ENCODE measurements around the gene ARCN1. TPM values are rescaled to one million over a fixed set of nuclear protein-coding genes. Genes with fewer than 3 reads are reported as not detected.

ARCN1 gene
- polyA plus RNA-seq, 1 donor, result 139 TPM

- Histone ChIP-seq H3K27me3 (ENCODE audit: control insufficient read depth, insufficient read depth, low read length) (no peaks in the 10 kb centered on the region), H3K36me3 (ENCODE audit: control insufficient read depth, insufficient read depth, low read length) (peaks cover 12% of the 10 kb centered on the region), H3K9me3 (ENCODE audit: control insufficient read depth, low read depth, low read length) (no peaks in the 10 kb centered on the region), H3K4me1 (ENCODE audit: control insufficient read depth, insufficient read depth, low read length) (peaks cover 48% of the 10 kb centered on the region), H3K4me3 (ENCODE audit: low read length) (peak overlapping the region; percentile 72), H3K27ac (ENCODE audit: low read length) (peak overlapping the region; percentile 14)
- DNase-seq, result peak in 1 of 2 donors; percentile 40
- no CpG with 5 or more reads among the region's 31 CpGs for WGBS (ENCODE audit: insufficient coverage, low lambda C conversion rate)
These were observed 42.0 kb upstream of the ARCN1 start for GRCh38 chr11:118530180-118530682.

- Histone ChIP-seq H3K4me3 (ENCODE audit: low read length) (peak within 1 kb of the TSS; percentile 72), H3K27ac (ENCODE audit: low read length) (peak within 1 kb of the TSS; percentile 78), H3K36me3 (ENCODE audit: control insufficient read depth, insufficient read depth, low read length) (peaks cover 15% of the 10 kb centered on the region), H3K9me3 (ENCODE audit: control insufficient read depth, low read depth, low read length) (no peaks in the 10 kb centered on the region), H3K27me3 (ENCODE audit: control insufficient read depth, insufficient read depth, low read length) (no peaks in the 10 kb centered on the region), H3K4me1 (ENCODE audit: control insufficient read depth, insufficient read depth, low read length) (peaks cover 50% of the 10 kb centered on the region)
- peak; percentile 51 to 88 for DNase-seq
- WGBS (ENCODE audit: insufficient coverage, low lambda C conversion rate), result 0% methylated on average over 1 of the region's 94 CpGs
These were observed 41.3 kb upstream of the ARCN1 start, which contains the start of gene TMEM25 for GRCh38 chr11:118530683-118531596. Gene TMEM25, plus strand, starts transcription at chr11:118531192. Its CDS starts 610 bp downstream, at chr11:118531802.

GRCh38 chr11:118531597-118532084 is 40.6 kb upstream of the ARCN1 start:
- no CpG with 5 or more reads among the region's 12 CpGs for WGBS (ENCODE audit: insufficient coverage, low lambda C conversion rate)
- DNase-seq, result peak in 1 of 2 donors; percentile 37
- Histone ChIP-seq H3K27ac (ENCODE audit: low read length) (peak overlapping the region; percentile 78), H3K9me3 (ENCODE audit: control insufficient read depth, low read depth, low read length) (no peaks in the 10 kb centered on the region), H3K4me3 (ENCODE audit: low read length) (peak overlapping the region; percentile 72), H3K27me3 (ENCODE audit: control insufficient read depth, insufficient read depth, low read length) (no peaks in the 10 kb centered on the region), H3K4me1 (ENCODE audit: control insufficient read depth, insufficient read depth, low read length) (peaks cover 48% of the 10 kb centered on the region), H3K36me3 (ENCODE audit: control insufficient read depth, insufficient read depth, low read length) (peaks cover 15% of the 10 kb centered on the region)

- Histone ChIP-seq H3K4me3 (ENCODE audit: low read length) (peak overlapping the region; percentile 72), H3K9me3 (ENCODE audit: control insufficient read depth, low read depth, low read length) (no peaks in the 10 kb centered on the region), H3K4me1 (ENCODE audit: control insufficient read depth, insufficient read depth, low read length) (peaks cover 47% of the 10 kb centered on the region), H3K36me3 (ENCODE audit: control insufficient read depth, insufficient read depth, low read length) (peaks cover 13% of the 10 kb centered on the region), H3K27me3 (ENCODE audit: control insufficient read depth, insufficient read depth, low read length) (no peaks in the 10 kb centered on the region), H3K27ac (ENCODE audit: low read length) (peak overlapping the region; percentile 78)
- no CpG with 5 or more reads among the region's 10 CpGs for WGBS (ENCODE audit: insufficient coverage, low lambda C conversion rate)
- no peak for DNase-seq
These were observed 40.1 kb upstream of the ARCN1 start for GRCh38 chr11:118532091-118532490.

- no peaks in the 10 kb centered on the region for H3K27me3 ChIP-seq (ENCODE audit: control insufficient read depth, insufficient read depth, low read length)
- no CpG with 5 or more reads among the region's 19 CpGs for WGBS (ENCODE audit: insufficient coverage, low lambda C conversion rate)
- H3K4me3 ChIP-seq (ENCODE audit: low read length), result no peak overlapping the region
- peak in 1 of 2 donors; percentile 25 for DNase-seq
- H3K9me3 ChIP-seq (ENCODE audit: control insufficient read depth, low read depth, low read length), result no peaks in the 10 kb centered on the region
- H3K27ac ChIP-seq (ENCODE audit: low read length), result peak overlapping the region; percentile 90
- H3K36me3 ChIP-seq (ENCODE audit: control insufficient read depth, insufficient read depth, low read length), result peaks cover 13% of the 10 kb centered on the region
- H3K4me1 ChIP-seq (ENCODE audit: control insufficient read depth, insufficient read depth, low read length), result peaks cover 49% of the 10 kb centered on the region
These were observed 39.1 kb upstream of the ARCN1 start for GRCh38 chr11:118532852-118533768.

- no CpG with 5 or more reads among the region's 27 CpGs for WGBS (ENCODE audit: insufficient coverage, low lambda C conversion rate)
- peak; percentile 94 to 97 for DNase-seq
- H3K9me3 ChIP-seq (ENCODE audit: control insufficient read depth, low read depth, low read length), result no peaks in the 10 kb centered on the region
- H3K27me3 ChIP-seq (ENCODE audit: control insufficient read depth, insufficient read depth, low read length), result no peaks in the 10 kb centered on the region
- H3K4me3 ChIP-seq (ENCODE audit: low read length), result peak overlapping the region; percentile 30
- peaks cover 13% of the 10 kb centered on the region for H3K36me3 ChIP-seq (ENCODE audit: control insufficient read depth, insufficient read depth, low read length)
- H3K4me1 ChIP-seq (ENCODE audit: control insufficient read depth, insufficient read depth, low read length), result peaks cover 49% of the 10 kb centered on the region
- H3K27ac ChIP-seq (ENCODE audit: low read length), result peak overlapping the region; percentile 90
These were observed 38.2 kb upstream of the ARCN1 start for GRCh38 chr11:118533769-118534729.

- DNase-seq, result no peak
- Histone ChIP-seq H3K9me3 (ENCODE audit: control insufficient read depth, low read depth, low read length) (no peaks in the 10 kb centered on the region), H3K36me3 (ENCODE audit: control insufficient read depth, insufficient read depth, low read length) (peaks cover 13% of the 10 kb centered on the region), H3K27ac (ENCODE audit: low read length) (peak overlapping the region; percentile 90), H3K4me1 (ENCODE audit: control insufficient read depth, insufficient read depth, low read length) (peaks cover 38% of the 10 kb centered on the region), H3K4me3 (ENCODE audit: low read length) (no peak overlapping the region), H3K27me3 (ENCODE audit: control insufficient read depth, insufficient read depth, low read length) (no peaks in the 10 kb centered on the region)
- no CpG with 5 or more reads among the region's 9 CpGs for WGBS (ENCODE audit: insufficient coverage, low lambda C conversion rate)
These were observed 36.9 kb upstream of the ARCN1 start for GRCh38 chr11:118535261-118535660.

GRCh38 chr11:118536726-118537125 is 35.5 kb upstream of the ARCN1 start:
- WGBS (ENCODE audit: insufficient coverage, low lambda C conversion rate), result no CpG with 5 or more reads among the region's 5 CpGs
- Histone ChIP-seq H3K27ac (ENCODE audit: low read length) (peak overlapping the region; percentile 52), H3K36me3 (ENCODE audit: control insufficient read depth, insufficient read depth, low read length) (peaks cover 16% of the 10 kb centered on the region), H3K9me3 (ENCODE audit: control insufficient read depth, low read depth, low read length) (no peaks in the 10 kb centered on the region), H3K27me3 (ENCODE audit: control insufficient read depth, insufficient read depth, low read length) (no peaks in the 10 kb centered on the region), H3K4me3 (ENCODE audit: low read length) (no peak overlapping the region), H3K4me1 (ENCODE audit: control insufficient read depth, insufficient read depth, low read length) (peaks cover 36% of the 10 kb centered on the region)
- DNase-seq, result peak; percentile 48 to 67

GRCh38 chr11:118537409-118537980 is 34.7 kb upstream of the ARCN1 start:
- no peaks in the 10 kb centered on the region for H3K27me3 ChIP-seq (ENCODE audit: control insufficient read depth, insufficient read depth, low read length)
- no peak overlapping the region for H3K4me3 ChIP-seq (ENCODE audit: low read length)
- H3K36me3 ChIP-seq (ENCODE audit: control insufficient read depth, insufficient read depth, low read length), result peaks cover 18% of the 10 kb centered on the region
- 100% methylated on average over 1 of the region's 6 CpGs for WGBS (ENCODE audit: insufficient coverage, low lambda C conversion rate)
- peaks cover 29% of the 10 kb centered on the region for H3K4me1 ChIP-seq (ENCODE audit: control insufficient read depth, insufficient read depth, low read length)
- no peaks in the 10 kb centered on the region for H3K9me3 ChIP-seq (ENCODE audit: control insufficient read depth, low read depth, low read length)
- no peak for DNase-seq
- H3K27ac ChIP-seq (ENCODE audit: low read length), result no peak overlapping the region
